ENCODE measurements around the gene LYSMD1.

Gene LYSMD1

GRCh38 chr1:151167116-151167515, 1.4 kb upstream of the LYSMD1 start:
- H3K9me3 ChIP-seq (ENCODE audit: control insufficient read depth, low read depth, low read length): no peaks in the 10 kb centered on the region
- peaks cover 12% of the 10 kb centered on the region for H3K36me3 ChIP-seq (ENCODE audit: control insufficient read depth, low read depth, low read length)
- no peak overlapping the region for H3K27ac ChIP-seq (ENCODE audit: low read length)
- peak overlapping the region; percentile 87 for H3K9ac ChIP-seq (ENCODE audit: low read length)
- peaks cover 10% of the 10 kb centered on the region for H3K4me1 ChIP-seq (ENCODE audit: control insufficient read depth, low read depth, low read length)
- H3K4me3 ChIP-seq (ENCODE audit: low read length): peak overlapping the region; percentile 91
- H3K27me3 ChIP-seq (ENCODE audit: control insufficient read depth, insufficient read depth, low read length): no peaks in the 10 kb centered on the region

- Histone ChIP-seq H3K4me1 (ENCODE audit: control insufficient read depth, low read depth, low read length) (peaks cover 10% of the 10 kb centered on the region), H3K27me3 (ENCODE audit: control insufficient read depth, insufficient read depth, low read length) (no peaks in the 10 kb centered on the region), H3K9ac (ENCODE audit: low read length) (peak overlapping the region; percentile 87), H3K27ac (ENCODE audit: low read length) (peak overlapping the region; percentile 12), H3K36me3 (ENCODE audit: control insufficient read depth, low read depth, low read length) (peaks cover 13% of the 10 kb centered on the region), H3K9me3 (ENCODE audit: control insufficient read depth, low read depth, low read length) (no peaks in the 10 kb centered on the region), H3K4me3 (ENCODE audit: low read length) (peak overlapping the region; percentile 91)
Observed at GRCh38 chr1:151166505-151166956, 829 bp upstream of the LYSMD1 start.

- peak overlapping the region; percentile 38 for H3K27ac ChIP-seq (ENCODE audit: low read length)
- no peaks in the 10 kb centered on the region for H3K27me3 ChIP-seq (ENCODE audit: control insufficient read depth, insufficient read depth, low read length)
- H3K4me3 ChIP-seq (ENCODE audit: low read length): peak overlapping the region; percentile 91
- H3K4me1 ChIP-seq (ENCODE audit: control insufficient read depth, low read depth, low read length): peaks cover 10% of the 10 kb centered on the region
- H3K9me3 ChIP-seq (ENCODE audit: control insufficient read depth, low read depth, low read length): no peaks in the 10 kb centered on the region
- H3K36me3 ChIP-seq (ENCODE audit: control insufficient read depth, low read depth, low read length): peaks cover 15% of the 10 kb centered on the region
- H3K9ac ChIP-seq (ENCODE audit: low read length): peak overlapping the region; percentile 55
Observed at GRCh38 chr1:151165281-151165737, 393 bp downstream of the LYSMD1 start.

- Histone ChIP-seq H3K9ac (ENCODE audit: low read length) (peak overlapping the region; percentile 55), H3K9me3 (ENCODE audit: control insufficient read depth, low read depth, low read length) (no peaks in the 10 kb centered on the region), H3K4me1 (ENCODE audit: control insufficient read depth, low read depth, low read length) (peaks cover 10% of the 10 kb centered on the region), H3K27me3 (ENCODE audit: control insufficient read depth, insufficient read depth, low read length) (no peaks in the 10 kb centered on the region), H3K4me3 (ENCODE audit: low read length) (peak overlapping the region; percentile 91), H3K36me3 (ENCODE audit: control insufficient read depth, low read depth, low read length) (peaks cover 15% of the 10 kb centered on the region), H3K27ac (ENCODE audit: low read length) (no peak overlapping the region)
Observed at GRCh38 chr1:151164732-151165280, 896 bp downstream of the LYSMD1 start.

- Histone ChIP-seq H3K4me1 (ENCODE audit: control insufficient read depth, low read depth, low read length) (peaks cover 2% of the 10 kb centered on the region), H3K9me3 (ENCODE audit: control insufficient read depth, low read depth, low read length) (no peaks in the 10 kb centered on the region), H3K36me3 (ENCODE audit: control insufficient read depth, low read depth, low read length) (peaks cover 9% of the 10 kb centered on the region), H3K27me3 (ENCODE audit: control insufficient read depth, insufficient read depth, low read length) (no peaks in the 10 kb centered on the region), H3K27ac (ENCODE audit: low read length) (no peak overlapping the region), H3K9ac (ENCODE audit: low read length) (no peak overlapping the region), H3K4me3 (ENCODE audit: low read length) (no peak overlapping the region)
Observed at GRCh38 chr1:151159373-151159772, 6.3 kb downstream of the LYSMD1 start.

- no peaks in the 10 kb centered on the region for H3K9me3 ChIP-seq (ENCODE audit: control insufficient read depth, low read depth, low read length)
- H3K4me3 ChIP-seq (ENCODE audit: low read length): no peak overlapping the region
- no peak overlapping the region for H3K27ac ChIP-seq (ENCODE audit: low read length)
- no peaks in the 10 kb centered on the region for H3K27me3 ChIP-seq (ENCODE audit: control insufficient read depth, insufficient read depth, low read length)
- no peaks in the 10 kb centered on the region for H3K4me1 ChIP-seq (ENCODE audit: control insufficient read depth, low read depth, low read length)
- H3K36me3 ChIP-seq (ENCODE audit: control insufficient read depth, low read depth, low read length): peaks cover 9% of the 10 kb centered on the region
- no peak overlapping the region for H3K9ac ChIP-seq (ENCODE audit: low read length)
Observed at GRCh38 chr1:151158751-151159251, 6.9 kb downstream of the LYSMD1 start.

GRCh38 chr1:151158326-151158725, 7.4 kb downstream of the LYSMD1 start:
- no peaks in the 10 kb centered on the region for H3K9me3 ChIP-seq (ENCODE audit: control insufficient read depth, low read depth, low read length)
- peaks cover 9% of the 10 kb centered on the region for H3K36me3 ChIP-seq (ENCODE audit: control insufficient read depth, low read depth, low read length)
- no peak overlapping the region for H3K9ac ChIP-seq (ENCODE audit: low read length)
- no peak overlapping the region for H3K4me3 ChIP-seq (ENCODE audit: low read length)
- H3K4me1 ChIP-seq (ENCODE audit: control insufficient read depth, low read depth, low read length): no peaks in the 10 kb centered on the region
- no peak overlapping the region for H3K27ac ChIP-seq (ENCODE audit: low read length)
- no peaks in the 10 kb centered on the region for H3K27me3 ChIP-seq (ENCODE audit: control insufficient read depth, insufficient read depth, low read length)

- no peak overlapping the region for H3K9ac ChIP-seq (ENCODE audit: low read length)
- H3K36me3 ChIP-seq (ENCODE audit: control insufficient read depth, low read depth, low read length): peaks cover 9% of the 10 kb centered on the region
- H3K9me3 ChIP-seq (ENCODE audit: control insufficient read depth, low read depth, low read length): no peaks in the 10 kb centered on the region
- H3K27me3 ChIP-seq (ENCODE audit: control insufficient read depth, insufficient read depth, low read length): no peaks in the 10 kb centered on the region
- no peaks in the 10 kb centered on the region for H3K4me1 ChIP-seq (ENCODE audit: control insufficient read depth, low read depth, low read length)
- H3K4me3 ChIP-seq (ENCODE audit: low read length): no peak overlapping the region
- no peak overlapping the region for H3K27ac ChIP-seq (ENCODE audit: low read length)
Observed at GRCh38 chr1:151157067-151157531, 8.6 kb downstream of the LYSMD1 start.

- no peak within 1 kb of the TSS for H3K4me3 ChIP-seq (ENCODE audit: low read length)
- H3K9ac ChIP-seq (ENCODE audit: low read length): no peak within 1 kb of the TSS
- no peaks in the 10 kb centered on the region for H3K4me1 ChIP-seq (ENCODE audit: control insufficient read depth, low read depth, low read length)
- H3K36me3 ChIP-seq (ENCODE audit: control insufficient read depth, low read depth, low read length): peaks cover 8% of the 10 kb centered on the region
- no peak within 1 kb of the TSS for H3K27ac ChIP-seq (ENCODE audit: low read length)
- no peaks in the 10 kb centered on the region for H3K9me3 ChIP-seq (ENCODE audit: control insufficient read depth, low read depth, low read length)
- H3K27me3 ChIP-seq (ENCODE audit: control insufficient read depth, insufficient read depth, low read length): no peaks in the 10 kb centered on the region
Observed at GRCh38 chr1:151156515-151156819, 9.2 kb downstream of the LYSMD1 start, which contains the start of gene TNFAIP8L2. TSS of gene TNFAIP8L2 (plus strand) at chr1:151156649. CDS start at chr1:151158698, 2,049 bp downstream.

GRCh38 chr1:151147665-151148064, 18.0 kb downstream of the LYSMD1 start:
- H3K9ac ChIP-seq (ENCODE audit: low read length): no peak overlapping the region
- H3K27ac ChIP-seq (ENCODE audit: low read length): no peak overlapping the region
- no peaks in the 10 kb centered on the region for H3K9me3 ChIP-seq (ENCODE audit: control insufficient read depth, low read depth, low read length)

GRCh38 chr1:151147132-151147503, 18.6 kb downstream of the LYSMD1 start:
- Histone ChIP-seq H3K9me3 (ENCODE audit: control insufficient read depth, low read depth, low read length) (no peaks in the 10 kb centered on the region), H3K9ac (ENCODE audit: low read length) (peak overlapping the region; percentile 9), H3K4me1 (ENCODE audit: control insufficient read depth, low read depth, low read length) (peaks cover 27% of the 10 kb centered on the region), H3K36me3 (ENCODE audit: control insufficient read depth, low read depth, low read length) (no peaks in the 10 kb centered on the region), H3K27me3 (ENCODE audit: control insufficient read depth, insufficient read depth, low read length) (peaks cover 30% of the 10 kb centered on the region), H3K4me3 (ENCODE audit: low read length) (peak overlapping the region; percentile 65), H3K27ac (ENCODE audit: low read length) (no peak overlapping the region)

More at GRCh38 chr1:151147665-151148064, 18.0 kb downstream of the LYSMD1 start:
- no peak overlapping the region for H3K4me3 ChIP-seq (ENCODE audit: low read length)
- H3K36me3 ChIP-seq (ENCODE audit: control insufficient read depth, low read depth, low read length): no peaks in the 10 kb centered on the region
- peaks cover 27% of the 10 kb centered on the region for H3K4me1 ChIP-seq (ENCODE audit: control insufficient read depth, low read depth, low read length)
- peaks cover 30% of the 10 kb centered on the region for H3K27me3 ChIP-seq (ENCODE audit: control insufficient read depth, insufficient read depth, low read length)

Measured in iPS-18a (cell line).